Endothelial cell of umbilical vein (primary cell): ENCODE measurements around the gene SAPCD2. TPM values are rescaled to one million over a fixed set of nuclear protein-coding genes. Genes with fewer than 3 reads are reported as not detected.

ENCODE experiments used
- BruUV-seq: library from RNA; stranded (reverse); fragments of 400-500 nt; replicated peaks from 2 replicates; lab custom pipeline; 2021; lab: Mats Ljungman, UMichigan
- CTCF ChIA-PET: fragments of 300-600, 350-600 bp; sonication (Branson Sonifier 250); formaldehyde crosslinking; loops from one replicate; lab custom pipeline; 2021; ENCODE audit warnings: antibody characterized with exemption, inconsistent platforms; lab: Charles Lee
- POLR2A ChIA-PET: fragments of 300-600, 350-600 bp; sonication (Branson Sonifier 250); formaldehyde crosslinking; loops from one replicate; lab custom pipeline; 2021; ENCODE audit warnings: antibody characterized with exemption, inconsistent platforms; lab: Charles Lee
- DNase-seq: peaks from one replicate; pipeline ENCODE4 v3.0.0-alpha.2; 2011; ENCODE audit warnings: low read depth, low spot score
- FAIRE-seq: peaks from 2 replicates; lab custom pipeline; 2011; peaks lifted over from hg19 to GRCh38; lab: Jason Lieb, UNC
- H2AFZ ChIP-seq: 2 replicates; pipeline ENCODE4 v1.6.0; 2012; ENCODE audit warnings: low read depth, low read length, control low read depth, inconsistent platforms
- H3K27ac ChIP-seq: 2 replicates; pipeline ENCODE4 v1.5.1; 2011; ENCODE audit warnings: low read depth, mild to moderate bottlenecking, control low read depth, low read length, moderate library complexity; ENCODE audit not compliant: insufficient read depth
- H3K27me3 ChIP-seq, 2 experiments: 2 replicates each; pipeline versions ENCODE4 v1.6.0 to v1.6.1; 2011; ENCODE audit warnings: low read length in 2 of 2, mixed read lengths in 1 of 2; ENCODE audit not compliant: control insufficient read depth in 2 of 2, insufficient read depth in 2 of 2
- H3K36me3 ChIP-seq, 2 experiments: 2 replicates in 1 of 2; 3 replicates in 1 of 2; pipeline ENCODE4 v1.5.1; 2011; ENCODE audit warnings: low read length in 2 of 2, mild to moderate bottlenecking in 1 of 2, moderate library complexity in 1 of 2; ENCODE audit not compliant: control insufficient read depth in 2 of 2, insufficient read depth in 2 of 2; ENCODE audit errors: extremely low read depth in 1 of 2
- H3K4me1 ChIP-seq: 3 replicates; pipeline ENCODE4 v1.5.1; 2011; ENCODE audit warnings: mild to moderate bottlenecking, low read length; ENCODE audit not compliant: control insufficient read depth, insufficient read depth; ENCODE audit errors: extremely low read depth
- H3K4me2 ChIP-seq: 2 replicates; pipeline ENCODE4 v1.6.1; 2011; ENCODE audit warnings: low read length, control low read depth, mixed read lengths; ENCODE audit not compliant: insufficient read depth
- H3K4me3 ChIP-seq, 3 experiments: fragments of 200-600 bp in 1 of 3; sonication (generic), shearing (Covaris generic) in 1 of 3; replicated peaks in 1 of 3; 2 replicates each; pipeline ENCODE4 v1.5.1; 2011 to 2016; ENCODE audit warnings: control low read depth in 3 of 3, low read length in 3 of 3, mild to moderate bottlenecking in 2 of 3, inconsistent platforms in 1 of 3, low read depth in 1 of 3, moderate library complexity in 1 of 3; ENCODE audit not compliant: insufficient read depth in 1 of 3
- H3K79me2 ChIP-seq: 2 replicates; pipeline ENCODE4 v1.6.0; 2012; ENCODE audit warnings: low read length, inconsistent platforms; ENCODE audit not compliant: control insufficient read depth, insufficient read depth
- H3K9ac ChIP-seq: replicated peaks from 2 replicates; pipeline ENCODE3; 2011; ENCODE audit warnings: low read length, control low read depth; ENCODE audit not compliant: insufficient read depth; ENCODE audit errors: extremely low read depth
- H3K9me1 ChIP-seq: replicated peaks from 3 replicates; pipeline ENCODE4 v1.6.0; 2011; ENCODE audit warnings: mild to moderate bottlenecking, low read length; ENCODE audit not compliant: control insufficient read depth, insufficient read depth; ENCODE audit errors: extremely low read depth
- H3K9me3 ChIP-seq: replicated peaks from 2 replicates; pipeline ENCODE4 v1.5.1; 2012; ENCODE audit warnings: low read length, inconsistent platforms; ENCODE audit not compliant: control insufficient read depth, insufficient read depth
- H4K20me1 ChIP-seq: replicated peaks from 2 replicates; pipeline ENCODE3; 2011; ENCODE audit warnings: mild to moderate bottlenecking, low read length; ENCODE audit not compliant: control insufficient read depth, insufficient read depth; ENCODE audit errors: extremely low read depth
- EZH2 ChIP-seq: IDR thresholded peaks from 2 replicates; pipeline ENCODE4 v1.6.1; 2012; ENCODE audit warnings: borderline replicate concordance, low read depth, mild to moderate bottlenecking, moderate library complexity, low read length, inconsistent platforms; ENCODE audit not compliant: severe bottlenecking
- FOS ChIP-seq: IDR thresholded peaks from 2 replicates; pipeline ENCODE4 v1.6.1; 2011; ENCODE audit warnings: mild to moderate bottlenecking, low read length, moderate library complexity, borderline replicate concordance; ENCODE audit not compliant: insufficient read depth
- GATA2 ChIP-seq: IDR thresholded peaks from 2 replicates; pipeline ENCODE4 v1.7.0; 2011; ENCODE audit warnings: low read depth, mild to moderate bottlenecking, moderate library complexity, mixed read lengths, low read length; ENCODE audit not compliant: insufficient read length, insufficient read depth
- JUN ChIP-seq: IDR thresholded peaks from 2 replicates; pipeline ENCODE4 v1.6.1; 2011; ENCODE audit warnings: borderline replicate concordance, low read depth; ENCODE audit not compliant: insufficient read length, insufficient read depth
- MAX ChIP-seq: IDR thresholded peaks from 2 replicates; pipeline ENCODE4 v1.6.1; 2011; ENCODE audit not compliant: insufficient read depth, insufficient read length
- MYC ChIP-seq: IDR thresholded peaks from one replicate; pipeline ENCODE4 v1.6.1; 2011; ENCODE audit warnings: mild to moderate bottlenecking, low read depth, low read length
- POLR2A ChIP-seq: IDR thresholded peaks from 2 replicates; pipeline ENCODE4 v1.6.1; 2012; ENCODE audit warnings: low read depth, mild to moderate bottlenecking, control low read depth, low read length
- POLR2AphosphoS5 ChIP-seq: IDR thresholded peaks from 2 replicates; pipeline ENCODE4 v1.6.1; 2012; ENCODE audit warnings: low read depth, mild to moderate bottlenecking, control low read depth, low read length, moderate library complexity; ENCODE audit not compliant: insufficient read depth
- dilution Hi-C: fragments of 300-500 bp; cut with MboI; formaldehyde crosslinking; loops from one replicate; pipeline ENCODE4 v1.15.0; 2019; ENCODE audit warnings: low sequenced_read_pairs; ENCODE audit not compliant: extremely low pct_ligation_motif_present
- intact Hi-C: fragments of 100-400 bp; cut with micrococcal nuclease; formaldehyde crosslinking; loops from one replicate; pipeline ENCODE4 v1.10.0; 2022
- polyA plus RNA-seq, 4 experiments: library from polyadenylated mRNA; depleted of rRNA in 3 of 4; stranded (reverse) in 3 of 4; unstranded in 1 of 4; fragments of >200 nt; gene quantifications; 2 replicates each; pipeline versions ENCODE4 v1.2.1 to v1.2.3, GENCODE V29; 2011 to 2012; ENCODE audit warnings: missing spikeins in 1 of 4
- total RNA-seq: library from RNA; stranded (reverse); gene quantifications from 2 replicates; pipeline ENCODE4 v1.2.3, GENCODE V29; 2021
- TF ChIP-seq, protein P1 (sequence below), 2 donors: IDR thresholded peaks; 1 replicate in 1 of 2; 2 replicates in 1 of 2; pipeline ENCODE4 v1.5.1; 2011; ENCODE audit warnings: low read length in 2 of 2, mild to moderate bottlenecking in 2 of 2, moderate library complexity in 2 of 2, control low read depth in 1 of 2, inconsistent platforms in 1 of 2, low read depth in 1 of 2; ENCODE audit not compliant: insufficient read depth in 1 of 2; ENCODE audit errors: extremely low read depth in 1 of 2

The SAPCD2 gene
- total and polyA plus RNA-seq, 2 donors (not counting 3 experiments of a cell fraction or from before 2014, with no cell fraction given) = 11.5 to 27.8 TPM

DNA sequence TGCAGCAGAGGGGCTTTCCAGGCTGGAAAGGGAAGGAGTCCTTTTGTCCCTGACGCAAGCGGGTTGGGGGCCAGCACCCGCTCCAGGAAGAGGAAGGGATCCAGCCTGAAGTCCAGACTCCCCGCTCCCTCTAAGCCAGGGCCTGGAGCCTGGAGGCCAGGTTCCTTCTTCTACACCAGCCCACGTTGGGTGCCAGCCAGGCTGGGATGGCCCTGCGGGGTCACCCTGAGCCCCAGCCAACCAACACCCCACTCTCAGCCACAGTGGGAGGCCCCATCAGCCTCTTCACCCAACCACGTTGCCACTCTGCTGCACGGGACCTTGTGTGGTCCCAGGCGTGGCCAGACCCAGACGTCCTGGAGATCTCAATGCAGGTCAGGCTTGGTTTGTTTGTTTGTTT, 37.5 kb downstream of the SAPCD2 start:
- peaks cover 8% of the 10 kb centered on the region for H3K4me1 ChIP-seq
- ChIA-PET CTCF (no interaction called here), POLR2A (no interaction called here)
- intact Hi-C loops = no loop called here
- H3K4me2 ChIP-seq = no peak overlapping the region
- H3K36me3 ChIP-seq = no peaks in the 10 kb centered on the region
- H3K27ac ChIP-seq = no peak overlapping the region
- H3K79me2 ChIP-seq = no peaks in the 10 kb centered on the region
- no peak overlapping the region for H2AFZ ChIP-seq
- H3K9me1 ChIP-seq = no peaks in the 10 kb centered on the region
- BruUV-seq = no TSS peak
- H3K4me3 ChIP-seq = no peak overlapping the region
- dilution Hi-C loops = no loop called here
- H3K9ac ChIP-seq = no peak overlapping the region
- DNase-seq (no peak), FAIRE-seq (no peak)
- no peaks in the 10 kb centered on the region for H3K9me3 ChIP-seq
- TF ChIP-seq GATA2 = no peak
- TF ChIP-seq FOS = no peak
- TF ChIP-seq POLR2A = no peak
- no peak for TF ChIP-seq MAX
- TF ChIP-seq, protein P1, sequence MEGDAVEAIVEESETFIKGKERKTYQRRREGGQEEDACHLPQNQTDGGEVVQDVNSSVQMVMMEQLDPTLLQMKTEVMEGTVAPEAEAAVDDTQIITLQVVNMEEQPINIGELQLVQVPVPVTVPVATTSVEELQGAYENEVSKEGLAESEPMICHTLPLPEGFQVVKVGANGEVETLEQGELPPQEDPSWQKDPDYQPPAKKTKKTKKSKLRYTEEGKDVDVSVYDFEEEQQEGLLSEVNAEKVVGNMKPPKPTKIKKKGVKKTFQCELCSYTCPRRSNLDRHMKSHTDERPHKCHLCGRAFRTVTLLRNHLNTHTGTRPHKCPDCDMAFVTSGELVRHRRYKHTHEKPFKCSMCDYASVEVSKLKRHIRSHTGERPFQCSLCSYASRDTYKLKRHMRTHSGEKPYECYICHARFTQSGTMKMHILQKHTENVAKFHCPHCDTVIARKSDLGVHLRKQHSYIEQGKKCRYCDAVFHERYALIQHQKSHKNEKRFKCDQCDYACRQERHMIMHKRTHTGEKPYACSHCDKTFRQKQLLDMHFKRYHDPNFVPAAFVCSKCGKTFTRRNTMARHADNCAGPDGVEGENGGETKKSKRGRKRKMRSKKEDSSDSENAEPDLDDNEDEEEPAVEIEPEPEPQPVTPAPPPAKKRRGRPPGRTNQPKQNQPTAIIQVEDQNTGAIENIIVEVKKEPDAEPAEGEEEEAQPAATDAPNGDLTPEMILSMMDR (IDR thresholded peaks at IDR 0.05; ENCODE audit: extremely low read depth in 1 of 2, insufficient read depth in 1 of 2, low read depth in 1 of 2, low read length in 2 of 2) = no peak
- TF ChIP-seq MYC = no peak
- TF ChIP-seq JUN = no peak
- TF ChIP-seq EZH2 = no peak
- no peak for TF ChIP-seq POLR2AphosphoS5
- no peaks in the 10 kb centered on the region for H3K27me3 ChIP-seq
- no peaks in the 10 kb centered on the region for H4K20me1 ChIP-seq
